Type B pancreatic cell (in vitro differentiated cells): ENCODE measurements around the gene FAM110D. TPM values are rescaled to one million over a fixed set of nuclear protein-coding genes. Genes with fewer than 3 reads are reported as not detected.

Experiments
- DNase-seq: peaks from one replicate; pipeline ENCODE4 v3.0.0; 2021; ENCODE audit warnings: mixed read lengths; ENCODE audit not compliant: unreplicated experiment; ENCODE audit errors: extremely low spot score
- H3K27ac Mint-ChIP-seq: 2 replicates; pipeline ENCODE4 v1.8.0; 2021; ENCODE audit warnings: mild to moderate bottlenecking, mixed read lengths
- H3K27me3 Mint-ChIP-seq: 2 replicates; pipeline ENCODE4 v1.8.0; 2021; ENCODE audit warnings: mixed read lengths
- H3K36me3 Mint-ChIP-seq: 2 replicates; pipeline ENCODE4 v1.8.0; 2021; ENCODE audit warnings: mixed read lengths
- H3K4me1 Mint-ChIP-seq: one replicate; pipeline ENCODE4 v1.8.0; 2021; ENCODE audit warnings: mixed read lengths; ENCODE audit not compliant: unreplicated experiment
- H3K4me3 Mint-ChIP-seq: 2 replicates; pipeline ENCODE4 v1.8.0; 2021; ENCODE audit warnings: mild to moderate bottlenecking, mixed read lengths
- H3K9me3 Mint-ChIP-seq: 2 replicates; pipeline ENCODE4 v1.8.0; 2021; ENCODE audit warnings: mixed read lengths
- total RNA-seq: library from RNA; stranded (reverse); gene quantifications from 2 replicates; pipeline ENCODE4 v1.2.1, GENCODE V29; 2021; ENCODE audit warnings: low replicate concordance
- TF ChIP-seq, protein P1 (sequence below): fragments of 200-600 bp; sonication (generic); conservative IDR thresholded peaks from 2 replicates; pipeline ENCODE4 v1.5.0; 2021; ENCODE audit warnings: antibody characterized with exemption, mild to moderate bottlenecking

Gene FAM110D
- total RNA-seq, 1 donor from 2014 or later = 1.4 TPM

- no peak for DNase-seq
- H3K4me3 Mint-ChIP-seq = peak overlapping the region; percentile 61
- TF ChIP-seq, protein P1, sequence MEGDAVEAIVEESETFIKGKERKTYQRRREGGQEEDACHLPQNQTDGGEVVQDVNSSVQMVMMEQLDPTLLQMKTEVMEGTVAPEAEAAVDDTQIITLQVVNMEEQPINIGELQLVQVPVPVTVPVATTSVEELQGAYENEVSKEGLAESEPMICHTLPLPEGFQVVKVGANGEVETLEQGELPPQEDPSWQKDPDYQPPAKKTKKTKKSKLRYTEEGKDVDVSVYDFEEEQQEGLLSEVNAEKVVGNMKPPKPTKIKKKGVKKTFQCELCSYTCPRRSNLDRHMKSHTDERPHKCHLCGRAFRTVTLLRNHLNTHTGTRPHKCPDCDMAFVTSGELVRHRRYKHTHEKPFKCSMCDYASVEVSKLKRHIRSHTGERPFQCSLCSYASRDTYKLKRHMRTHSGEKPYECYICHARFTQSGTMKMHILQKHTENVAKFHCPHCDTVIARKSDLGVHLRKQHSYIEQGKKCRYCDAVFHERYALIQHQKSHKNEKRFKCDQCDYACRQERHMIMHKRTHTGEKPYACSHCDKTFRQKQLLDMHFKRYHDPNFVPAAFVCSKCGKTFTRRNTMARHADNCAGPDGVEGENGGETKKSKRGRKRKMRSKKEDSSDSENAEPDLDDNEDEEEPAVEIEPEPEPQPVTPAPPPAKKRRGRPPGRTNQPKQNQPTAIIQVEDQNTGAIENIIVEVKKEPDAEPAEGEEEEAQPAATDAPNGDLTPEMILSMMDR = no peak
- no peaks in the 10 kb centered on the region for H3K36me3 Mint-ChIP-seq
- H3K27ac Mint-ChIP-seq = no peak overlapping the region
- H3K27me3 Mint-ChIP-seq = peaks cover 5% of the 10 kb centered on the region
- H3K9me3 Mint-ChIP-seq = no peaks in the 10 kb centered on the region
- H3K4me1 Mint-ChIP-seq = peaks cover 28% of the 10 kb centered on the region
Measured at GRCh38 chr1:26163684-26164035, 4.8 kb downstream of the FAM110D start.

DNA sequence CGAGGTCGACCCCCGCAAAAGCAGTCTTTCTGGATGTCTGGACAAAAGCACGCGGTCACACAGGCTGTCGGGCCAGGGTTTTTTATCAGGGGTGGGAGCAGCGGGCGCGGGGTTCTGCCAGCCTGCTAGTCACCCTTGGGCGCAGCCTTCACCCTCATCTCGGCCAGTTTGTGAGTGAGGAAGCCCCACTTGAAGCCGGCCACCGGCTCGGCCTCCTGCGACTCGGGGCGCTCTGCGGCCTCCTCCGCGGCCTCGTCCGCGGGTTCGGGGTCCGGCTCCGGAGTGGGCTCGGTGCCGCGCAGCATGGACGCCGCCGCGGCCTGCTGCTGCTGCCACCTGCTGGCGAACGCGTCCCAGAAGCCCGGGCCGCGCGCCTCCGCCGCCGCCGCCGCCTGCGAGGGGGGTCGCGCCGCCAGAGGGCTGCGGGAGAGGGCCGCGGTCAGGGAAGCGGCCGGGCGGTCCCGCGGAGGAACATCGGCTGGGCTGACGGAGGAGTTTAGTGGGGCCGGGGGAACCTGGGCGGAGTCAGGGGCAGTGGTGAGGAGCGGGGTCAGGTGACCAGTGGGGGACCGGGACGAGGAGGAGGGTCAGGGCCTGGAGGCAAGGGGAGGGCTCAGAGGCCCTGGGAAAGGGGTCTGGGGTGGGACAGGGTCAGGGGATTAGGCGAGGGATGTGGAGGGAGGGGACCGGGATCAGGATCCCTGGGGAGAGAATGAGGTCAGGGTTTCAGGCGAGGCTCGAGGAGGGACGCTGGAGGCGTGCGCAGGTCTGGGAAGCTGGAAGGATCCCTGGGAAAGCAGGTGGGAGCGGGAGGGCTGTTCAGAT is 5.4 kb downstream of the FAM110D start:
- Mint-ChIP-seq H3K9me3 (no peaks in the 10 kb centered on the region), H3K4me1 (peaks cover 33% of the 10 kb centered on the region), H3K27me3 (peaks cover 5% of the 10 kb centered on the region), H3K4me3 (peak overlapping the region; percentile 77), H3K36me3 (no peaks in the 10 kb centered on the region), H3K27ac (peak overlapping the region; percentile 56)
- peak; percentile 80 for DNase-seq
- TF ChIP-seq, protein P1 = peak; percentile 89

DNA sequence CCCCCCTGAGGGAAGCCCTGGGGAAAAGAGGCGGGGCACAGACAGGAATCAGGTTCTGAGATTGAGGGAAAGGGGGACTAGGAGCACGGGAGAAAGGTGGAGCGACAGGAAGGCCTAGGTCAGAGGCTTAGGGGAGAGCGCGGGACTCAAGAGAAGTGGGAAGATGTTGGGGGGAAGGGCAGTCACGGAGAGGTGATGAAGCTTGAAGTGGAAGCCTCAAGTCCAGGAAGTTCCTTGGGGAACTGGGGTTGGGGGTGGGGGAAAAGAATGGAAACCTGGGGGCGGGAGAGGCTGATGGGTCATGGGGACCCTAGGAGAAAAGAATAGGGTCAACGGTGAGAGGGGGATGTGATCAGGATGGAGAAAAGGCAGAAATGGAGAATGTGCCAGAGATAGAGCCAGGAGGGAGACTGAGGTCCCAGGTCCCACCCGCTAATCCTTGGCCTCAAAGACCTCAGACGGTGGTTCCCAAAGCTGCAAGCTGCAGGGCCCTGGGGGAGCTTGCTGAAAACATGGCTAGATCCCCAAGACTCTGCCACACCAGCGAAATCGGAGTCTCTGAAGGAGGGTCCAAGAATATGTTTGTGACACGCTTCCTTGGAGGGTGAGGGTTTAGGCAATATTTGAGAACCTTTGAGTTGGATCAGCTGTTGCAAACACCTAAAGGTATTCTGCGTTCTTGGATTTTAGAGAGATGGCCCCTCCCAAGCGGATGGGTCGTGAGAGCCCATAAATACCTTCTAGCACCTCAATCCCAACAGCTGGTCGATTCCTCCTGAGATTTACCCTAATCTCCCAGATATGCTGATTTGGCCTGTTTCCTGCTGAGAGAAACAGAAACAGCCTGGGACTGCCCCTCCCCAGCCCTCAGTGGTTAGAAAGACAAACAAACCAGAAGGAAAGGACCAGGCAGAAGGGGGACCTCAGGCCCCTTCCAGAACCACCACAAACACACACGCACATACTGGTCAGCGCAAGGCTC is 6.3 kb downstream of the FAM110D start:
- Mint-ChIP-seq H3K4me1 (peaks cover 31% of the 10 kb centered on the region), H3K9me3 (no peaks in the 10 kb centered on the region), H3K36me3 (no peaks in the 10 kb centered on the region), H3K27me3 (peaks cover 5% of the 10 kb centered on the region), H3K27ac (peak overlapping the region; percentile 56), H3K4me3 (peak overlapping the region; percentile 77)
- TF ChIP-seq, protein P1 = no peak
- DNase-seq = no peak

GRCh38 chr1:26166719-26167281 is 7.9 kb downstream of the FAM110D start:
- peaks cover 5% of the 10 kb centered on the region for H3K27me3 Mint-ChIP-seq
- H3K4me1 Mint-ChIP-seq = peaks cover 31% of the 10 kb centered on the region
- no peak for DNase-seq
- TF ChIP-seq, protein P1 = no peak
- no peaks in the 10 kb centered on the region for H3K9me3 Mint-ChIP-seq
- peak overlapping the region; percentile 8 for H3K4me3 Mint-ChIP-seq
- peak overlapping the region; percentile 1 for H3K27ac Mint-ChIP-seq
- H3K36me3 Mint-ChIP-seq = no peaks in the 10 kb centered on the region

- TF ChIP-seq, protein P1 = no peak
- Mint-ChIP-seq H3K27ac (peak within 1 kb of the TSS; percentile 90), H3K4me3 (peak within 1 kb of the TSS; percentile 90), H3K4me1 (peaks cover 26% of the 10 kb centered on the region), H3K27me3 (no peaks in the 10 kb centered on the region), H3K36me3 (no peaks in the 10 kb centered on the region), H3K9me3 (no peaks in the 10 kb centered on the region)
- no peak for DNase-seq
Measured at GRCh38 chr1:26168410-26169197, 9.7 kb downstream of the FAM110D start, which contains the start of gene C1orf232. C1orf232 (minus strand) TSS chr1:26168963; CDS start chr1:26168499, 464 bp downstream.
